BJ (cell line): ENCODE data around the gene NHSL2. TPM values are rescaled to one million over a fixed set of nuclear protein-coding genes. Genes with fewer than 3 reads are reported as not detected.

ENCODE experiments used
- CTCF ChIA-PET: fragments of 350-600 bp; formaldehyde crosslinking; extraction: SDS; loops from one replicate; lab custom pipeline; 2021; ENCODE audit warnings: antibody characterized with exemption, inconsistent platforms; lab: Yijun Ruan, JAX
- POLR2A ChIA-PET: fragments of 300-600 bp; sonication (Branson Sonifier 250); formaldehyde crosslinking; extraction: SDS; loops from one replicate; lab custom pipeline; 2021; ENCODE audit warnings: antibody characterized with exemption; lab: Charles Lee
- DNase-seq: peaks from one replicate; pipeline ENCODE4 v3.0.0-alpha.2; 2011; ENCODE audit warnings: low read depth
- H3K27me3 ChIP-seq: 2 replicates; pipeline ENCODE4 v1.6.0; 2011; ENCODE audit warnings: low read length; ENCODE audit not compliant: control insufficient read depth, insufficient read depth
- H3K36me3 ChIP-seq: 2 replicates; pipeline ENCODE4 v1.5.1; 2011; ENCODE audit warnings: low read length; ENCODE audit not compliant: control insufficient read depth, insufficient read depth
- H3K4me3 ChIP-seq: 2 replicates; pipeline ENCODE4 v1.5.1; 2011; ENCODE audit warnings: low read depth, mild to moderate bottlenecking, control low read depth, low read length
- CTCF ChIP-seq: IDR thresholded peaks from 2 replicates; pipeline ENCODE4 v1.5.1; 2011; ENCODE audit warnings: low read depth, mild to moderate bottlenecking, control low read depth, inconsistent platforms, low read length, moderate library complexity; ENCODE audit not compliant: insufficient read depth
- polyA plus RNA-seq: library from polyadenylated mRNA; depleted of rRNA; stranded (reverse); fragments of >200 nt; gene quantifications from 2 replicates; pipeline ENCODE4 v1.2.3, GENCODE V29; 2011

NHSL2 gene
- polyA plus RNA-seq, 1 experiment = 7.9 TPM

DNA sequence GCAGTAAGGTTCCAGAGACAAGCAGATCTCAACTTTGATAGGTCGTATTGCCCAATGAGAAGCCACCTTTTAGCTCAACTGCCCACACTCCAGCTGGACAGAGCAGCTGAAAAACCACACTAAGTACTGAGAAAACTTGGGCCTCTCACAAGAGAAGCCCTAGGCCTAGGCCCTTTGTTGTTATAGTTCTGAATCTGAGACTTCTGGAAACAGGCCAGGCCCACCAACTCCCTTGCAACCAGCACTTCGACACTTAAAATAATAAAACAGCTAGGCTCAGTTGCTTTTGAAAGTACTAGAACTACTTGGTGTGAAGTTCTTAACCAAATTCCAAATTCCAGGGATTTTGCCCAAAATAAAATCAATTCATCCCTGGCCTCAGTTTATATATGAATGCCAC is 234.5 kb downstream of the NHSL2 start:
- TF ChIP-seq CTCF = no peak
- Histone ChIP-seq H3K36me3 (no peaks in the 10 kb centered on the region), H3K27me3 (no peaks in the 10 kb centered on the region), H3K4me3 (no peak overlapping the region)
- DNase-seq = no peak
- POLR2A ChIA-PET = no interaction called here
- CTCF ChIA-PET = no interaction called here

- CTCF ChIA-PET = no interaction called here
Measured at GRCh38 chrX:72146527-72146926, 235.9 kb downstream of the NHSL2 start.

DNA sequence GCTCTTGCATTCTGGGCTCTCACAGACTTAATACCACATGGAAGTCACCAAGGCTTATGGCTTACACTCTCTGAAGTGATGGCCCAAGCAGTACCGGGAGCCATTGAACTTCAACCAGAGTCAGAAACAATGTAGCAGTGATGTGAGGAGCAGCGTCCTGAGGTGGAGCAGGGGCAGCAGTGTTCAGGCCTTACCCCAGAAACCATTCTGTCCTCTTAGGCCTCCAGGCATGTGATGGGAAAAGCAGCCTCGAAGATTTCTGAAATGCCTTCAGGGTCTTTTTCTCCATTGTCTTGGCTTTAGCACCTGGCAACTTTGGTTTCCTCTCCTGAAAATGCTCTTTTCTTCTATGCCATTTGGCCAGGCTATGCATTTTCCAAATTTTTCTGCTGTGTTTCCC is 248.1 kb downstream of the NHSL2 start:
- no peak for DNase-seq
- ChIA-PET POLR2A (no interaction called here), CTCF (no interaction called here)
- no peaks in the 10 kb centered on the region for H3K27me3 ChIP-seq
- no peak for TF ChIP-seq CTCF
- no peaks in the 10 kb centered on the region for H3K36me3 ChIP-seq
- no peak overlapping the region for H3K4me3 ChIP-seq

More at GRCh38 chrX:72146527-72146926, 235.9 kb downstream of the NHSL2 start:
- DNase-seq = no peak
- H3K36me3 ChIP-seq = no peaks in the 10 kb centered on the region
- H3K27me3 ChIP-seq = no peaks in the 10 kb centered on the region
- TF ChIP-seq CTCF = no peak
- POLR2A ChIA-PET = no interaction called here
- H3K4me3 ChIP-seq = no peak overlapping the region

DNA sequence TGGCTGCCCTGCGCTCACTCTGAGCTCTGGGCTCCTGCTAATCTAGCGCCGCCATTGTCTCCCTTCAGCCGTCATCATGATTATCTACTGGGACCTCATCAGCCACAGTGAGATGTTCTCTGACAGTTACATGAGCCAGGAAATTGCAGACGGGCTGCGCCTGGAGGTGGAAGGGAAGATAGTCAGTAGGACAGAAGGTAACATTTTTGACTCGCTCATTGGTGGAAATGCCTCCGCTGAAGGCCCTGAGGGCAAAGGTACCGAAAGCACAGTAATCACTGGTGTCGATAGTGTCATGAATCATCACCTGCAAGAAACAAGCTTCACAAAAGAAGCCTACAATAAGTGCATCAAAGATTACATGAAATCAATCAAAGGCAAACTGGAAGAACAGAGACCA is 249.1 kb downstream of the NHSL2 start:
- CTCF ChIA-PET = no interaction called here
- Histone ChIP-seq H3K4me3 (no peak overlapping the region), H3K27me3 (no peaks in the 10 kb centered on the region), H3K36me3 (no peaks in the 10 kb centered on the region)
- TF ChIP-seq CTCF = no peak
- no peak for DNase-seq
- POLR2A ChIA-PET = no interaction called here

- Histone ChIP-seq H3K36me3 (no peaks in the 10 kb centered on the region), H3K27me3 (no peaks in the 10 kb centered on the region), H3K4me3 (no peak overlapping the region)
- ChIA-PET CTCF (no interaction called here), POLR2A (no interaction called here)
- no peak for DNase-seq
- no peak for TF ChIP-seq CTCF
Measured at GRCh38 chrX:72165551-72165950, 254.9 kb downstream of the NHSL2 start.
